Caco-2 (cell line): ENCODE measurements around the gene SORL1-AS1.

Experiments used
- BruUV-seq: library from RNA; stranded (reverse); fragments of 400-500 nt; replicated peaks from 2 replicates; lab custom pipeline; 2021; lab: Mats Ljungman, UMichigan
- CTCF ChIA-PET: fragments of 300-600 bp; sonication (Branson Sonifier 250); formaldehyde crosslinking; loops from one replicate; lab custom pipeline; 2022; ENCODE audit warnings: antibody characterized with exemption; lab: Charles Lee
- POLR2A ChIA-PET: fragments of 300-600 bp; sonication (Branson Sonifier 250); formaldehyde crosslinking; loops from one replicate; lab custom pipeline; 2022; ENCODE audit warnings: antibody characterized with exemption; lab: Charles Lee
- DNase-seq, 2 experiments: peaks; one replicate each; pipeline versions ENCODE4 v3.0.0 to v3.0.0-alpha.2; 2020 to 2022
- H3K27me3 ChIP-seq: replicated peaks from 2 replicates; pipeline ENCODE4 v1.6.0; 2011; ENCODE audit warnings: low read length; ENCODE audit not compliant: control insufficient read depth, insufficient read depth
- H3K36me3 ChIP-seq: 2 replicates; pipeline ENCODE4 v1.5.1; 2011; ENCODE audit warnings: low read length; ENCODE audit not compliant: control insufficient read depth, insufficient read depth
- H3K4me1 ChIP-seq: fragments of 250-450 bp; sonication (Bioruptor Pico); 2 replicates; pipeline ENCODE4 v1.5.1; 2020; ENCODE audit warnings: mild to moderate bottlenecking
- H3K4me3 ChIP-seq: 2 replicates; pipeline ENCODE4 v1.5.1; 2011; ENCODE audit warnings: low read depth, mild to moderate bottlenecking, control low read depth, low read length
- H3K9me3 ChIP-seq: fragments of 250-450 bp; sonication (Bioruptor Pico); 2 replicates; pipeline ENCODE4 v1.5.1; 2020; ENCODE audit warnings: mild to moderate bottlenecking, moderate library complexity
- H3K27ac Mint-ChIP-seq: one replicate; pipeline ENCODE4 v1.8.0; 2022; ENCODE audit warnings: mixed read lengths; ENCODE audit not compliant: unreplicated experiment
- H3K27me3 Mint-ChIP-seq: one replicate; pipeline ENCODE4 v1.8.0; 2022; ENCODE audit warnings: mixed read lengths; ENCODE audit not compliant: insufficient read depth, unreplicated experiment
- H3K36me3 Mint-ChIP-seq: one replicate; pipeline ENCODE4 v1.8.0; 2022; ENCODE audit warnings: mild to moderate bottlenecking, mixed read lengths; ENCODE audit not compliant: insufficient read depth, unreplicated experiment
- H3K4me1 Mint-ChIP-seq: one replicate; pipeline ENCODE4 v1.8.0; 2022; ENCODE audit warnings: low read depth, mixed read lengths; ENCODE audit not compliant: unreplicated experiment
- H3K4me3 Mint-ChIP-seq: one replicate; pipeline ENCODE4 v1.8.0; 2022; ENCODE audit warnings: mild to moderate bottlenecking, moderate library complexity, mixed read lengths; ENCODE audit not compliant: unreplicated experiment
- H3K9me3 Mint-ChIP-seq: one replicate; pipeline ENCODE4 v1.8.0; 2022; ENCODE audit warnings: mixed read lengths; ENCODE audit not compliant: unreplicated experiment
- intact Hi-C: fragments of 100-400 bp; cut with micrococcal nuclease; formaldehyde crosslinking; loops from one replicate; pipeline ENCODE4 v1.10.0; 2022; ENCODE audit not compliant: unreplicated experiment
- TF ChIP-seq, protein P1 (sequence below), 2 experiments: fragments of 200-600 bp in 1 of 2; IDR thresholded peaks; 1 replicate in 1 of 2; 2 replicates in 1 of 2; pipeline versions ENCODE4 v1.5.1 to v1.8.0; 2011 to 2022; ENCODE audit warnings: antibody characterized with exemption in 1 of 2, control low read depth in 1 of 2, inconsistent platforms in 1 of 2, low read depth in 1 of 2, low read length in 1 of 2, mild to moderate bottlenecking in 1 of 2, moderate library complexity in 1 of 2; ENCODE audit not compliant: insufficient read depth in 1 of 2, severe bottlenecking in 1 of 2, unreplicated experiment in 1 of 2

The SORL1-AS1 gene

DNA sequence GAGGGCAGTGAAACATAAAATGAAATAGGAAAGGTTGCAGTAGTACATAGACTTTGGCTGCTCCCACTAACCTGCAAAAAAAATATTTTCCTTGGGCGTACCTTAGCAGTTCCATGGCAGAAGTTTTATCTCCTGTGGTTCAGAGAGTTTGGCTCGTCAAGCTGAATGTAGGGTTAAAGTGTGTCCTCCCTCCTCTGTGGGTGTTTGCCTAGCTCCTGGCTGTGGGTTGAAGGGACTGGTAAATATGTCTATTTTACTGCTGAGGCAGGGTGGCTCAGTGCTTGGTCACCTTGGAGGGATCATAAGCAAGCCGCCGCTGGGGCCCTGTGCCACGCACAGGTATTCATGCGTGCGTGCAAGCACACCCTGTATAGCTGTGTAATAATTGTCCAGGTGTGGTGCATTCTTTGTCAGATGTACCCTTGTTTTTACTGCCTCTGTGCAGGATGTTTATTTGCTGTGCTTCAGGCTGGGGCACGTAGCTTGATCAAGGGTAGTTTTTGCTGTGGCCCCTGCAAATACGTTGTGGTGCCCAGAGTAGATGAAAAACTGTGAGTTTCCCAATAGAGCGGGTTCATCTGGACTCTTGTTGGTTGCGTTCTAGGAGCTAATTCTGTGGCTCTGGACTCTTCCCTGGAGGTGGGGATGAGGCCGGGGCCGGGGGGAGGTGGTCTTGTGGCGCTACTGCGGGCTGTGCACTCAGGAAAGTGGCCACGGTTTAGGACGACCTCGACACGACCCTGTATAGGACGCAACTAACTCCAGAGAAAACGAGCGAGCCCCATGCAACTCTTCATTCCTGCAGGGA lies 1.4 kb downstream of the SORL1-AS1 start:
- BruUV-seq, result no TSS peak
- peak; percentile 66 to 87 for DNase-seq
- ChIA-PET POLR2A (interaction anchor here (0.5 to 1.1 kb wide), 4 partner anchors 15 to 159 kb away, joined by 3 to 6 read pairs (median 4); partner anchors contain the start of gene SC5D), CTCF (interaction anchor here (0.6 to 2.0 kb wide), 7 partner anchors 13 to 140 kb away, joined by 3 to 10 read pairs (median 4); no protein-coding TSS in a partner anchor)
- peaks cover 28% of the 10 kb centered on the region for H3K4me1 Mint-ChIP-seq
- no peaks in the 10 kb centered on the region for H3K9me3 ChIP-seq
- H3K27me3 Mint-ChIP-seq, result no peaks in the 10 kb centered on the region
- no peaks in the 10 kb centered on the region for H3K36me3 ChIP-seq
- no peaks in the 10 kb centered on the region for H3K36me3 Mint-ChIP-seq
- peak overlapping the region; percentile 47 for H3K4me3 ChIP-seq
- TF ChIP-seq, protein P1, sequence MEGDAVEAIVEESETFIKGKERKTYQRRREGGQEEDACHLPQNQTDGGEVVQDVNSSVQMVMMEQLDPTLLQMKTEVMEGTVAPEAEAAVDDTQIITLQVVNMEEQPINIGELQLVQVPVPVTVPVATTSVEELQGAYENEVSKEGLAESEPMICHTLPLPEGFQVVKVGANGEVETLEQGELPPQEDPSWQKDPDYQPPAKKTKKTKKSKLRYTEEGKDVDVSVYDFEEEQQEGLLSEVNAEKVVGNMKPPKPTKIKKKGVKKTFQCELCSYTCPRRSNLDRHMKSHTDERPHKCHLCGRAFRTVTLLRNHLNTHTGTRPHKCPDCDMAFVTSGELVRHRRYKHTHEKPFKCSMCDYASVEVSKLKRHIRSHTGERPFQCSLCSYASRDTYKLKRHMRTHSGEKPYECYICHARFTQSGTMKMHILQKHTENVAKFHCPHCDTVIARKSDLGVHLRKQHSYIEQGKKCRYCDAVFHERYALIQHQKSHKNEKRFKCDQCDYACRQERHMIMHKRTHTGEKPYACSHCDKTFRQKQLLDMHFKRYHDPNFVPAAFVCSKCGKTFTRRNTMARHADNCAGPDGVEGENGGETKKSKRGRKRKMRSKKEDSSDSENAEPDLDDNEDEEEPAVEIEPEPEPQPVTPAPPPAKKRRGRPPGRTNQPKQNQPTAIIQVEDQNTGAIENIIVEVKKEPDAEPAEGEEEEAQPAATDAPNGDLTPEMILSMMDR (IDR thresholded peaks at IDR 0.05; ENCODE audit: insufficient read depth in 1 of 2, low read depth in 1 of 2, low read length in 1 of 2, severe bottlenecking in 1 of 2, unreplicated experiment in 1 of 2), result no peak
- no peaks in the 10 kb centered on the region for H3K9me3 Mint-ChIP-seq
- no peaks in the 10 kb centered on the region for H3K27me3 ChIP-seq
- H3K4me1 ChIP-seq, result peaks cover 30% of the 10 kb centered on the region
- peak overlapping the region; percentile 90 for H3K4me3 Mint-ChIP-seq
- H3K27ac Mint-ChIP-seq, result peak overlapping the region; percentile 54
- intact Hi-C loops, result loop anchor here (1.0 to 5.0 kb wide), 4 partner anchors 81 to 194 kb away; no protein-coding TSS in a partner anchor

DNA sequence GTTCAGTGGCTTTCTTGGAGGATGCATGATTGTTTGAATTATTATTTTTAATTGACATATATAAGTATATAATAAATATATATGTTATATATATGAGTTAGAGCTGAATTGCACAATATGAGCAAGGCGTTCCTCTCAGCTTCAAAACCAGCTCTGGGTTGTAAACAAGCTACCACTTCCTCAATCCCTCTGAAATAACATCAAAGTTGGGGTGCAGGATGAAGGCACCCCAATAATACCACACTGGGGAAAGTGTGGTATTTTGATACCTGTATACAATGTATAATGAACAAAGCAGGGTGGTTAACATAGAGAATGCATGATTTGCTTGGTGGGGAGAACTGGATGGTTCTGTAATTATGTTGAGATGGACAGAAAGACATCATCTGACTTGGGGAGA lies 2.4 kb downstream of the SORL1-AS1 start:
- peak overlapping the region; percentile 47; the same call in 1 of the 2 replicates for H3K4me3 ChIP-seq
- intact Hi-C loops, result loop anchor here (5.0 kb wide), 3 partner anchors 82 to 193 kb away; no protein-coding TSS in a partner anchor
- CTCF ChIA-PET, result interaction anchor here (1.3 to 1.6 kb wide), 2 partner anchors 129 to 141 kb away, joined by 4 to 5 read pairs; no protein-coding TSS in a partner anchor

DNA sequence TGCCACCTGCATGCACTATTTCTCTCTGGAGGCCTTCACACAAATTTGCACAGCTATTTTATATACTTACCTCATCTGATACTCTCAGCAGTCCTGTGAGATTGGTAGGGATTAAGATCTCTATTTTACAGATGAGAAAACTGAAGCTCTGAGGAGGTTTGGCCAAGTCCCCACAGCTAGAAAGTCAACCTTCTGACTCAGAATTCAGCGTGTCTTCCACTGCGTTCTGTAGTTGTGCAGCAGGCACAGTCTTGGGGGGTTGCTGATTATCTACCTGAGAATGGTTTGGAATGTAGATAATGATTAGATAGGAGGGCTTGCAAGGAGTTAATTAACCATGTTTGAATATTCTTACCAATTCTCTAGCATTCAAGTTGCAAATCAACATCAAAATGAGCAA lies 3.1 kb downstream of the SORL1-AS1 start:
- H3K27ac Mint-ChIP-seq, result no peak overlapping the region
- Histone ChIP-seq H3K36me3 (no peaks in the 10 kb centered on the region), H3K4me1 (peaks cover 36% of the 10 kb centered on the region), H3K9me3 (no peaks in the 10 kb centered on the region), H3K4me3 (no peak overlapping the region), H3K27me3 (no peaks in the 10 kb centered on the region)
- peaks cover 33% of the 10 kb centered on the region for H3K4me1 Mint-ChIP-seq
- H3K9me3 Mint-ChIP-seq, result no peaks in the 10 kb centered on the region
- BruUV-seq, result no TSS peak
- no peak overlapping the region for H3K4me3 Mint-ChIP-seq
- intact Hi-C loops, result loop anchor here (5.0 kb wide), 3 partner anchors 83 to 192 kb away; no protein-coding TSS in a partner anchor
- TF ChIP-seq, protein P1 (IDR thresholded peaks at IDR 0.05; ENCODE audit: insufficient read depth in 1 of 2, low read depth in 1 of 2, low read length in 1 of 2, severe bottlenecking in 1 of 2, unreplicated experiment in 1 of 2), result no peak
- no peaks in the 10 kb centered on the region for H3K27me3 Mint-ChIP-seq
- H3K36me3 Mint-ChIP-seq, result no peaks in the 10 kb centered on the region
- CTCF ChIA-PET, result interaction anchor here (1.6 kb wide), 1 partner anchor 142 kb away, joined by 5 read pairs; no protein-coding TSS in a partner anchor
- POLR2A ChIA-PET, result no interaction called here
- DNase-seq, result no peak

More for the DNA sequence above, 2.4 kb downstream of the SORL1-AS1 start:
- no peaks in the 10 kb centered on the region for H3K9me3 ChIP-seq
- H3K27ac Mint-ChIP-seq, result no peak overlapping the region
- DNase-seq, result no peak
- POLR2A ChIA-PET, result interaction anchor here (1.1 kb wide), 1 partner anchor 158 kb away, joined by 6 read pairs; the partner anchor contains the start of gene SC5D
- H3K4me3 Mint-ChIP-seq, result peak overlapping the region; percentile 90
- H3K9me3 Mint-ChIP-seq, result no peaks in the 10 kb centered on the region
- H3K36me3 Mint-ChIP-seq, result no peaks in the 10 kb centered on the region
- no peaks in the 10 kb centered on the region for H3K27me3 Mint-ChIP-seq
- H3K36me3 ChIP-seq, result no peaks in the 10 kb centered on the region
- H3K27me3 ChIP-seq, result no peaks in the 10 kb centered on the region
- H3K4me1 ChIP-seq, result peaks cover 40% of the 10 kb centered on the region
- no TSS peak for BruUV-seq
- TF ChIP-seq, protein P1 (IDR thresholded peaks at IDR 0.05; ENCODE audit: insufficient read depth in 1 of 2, low read depth in 1 of 2, low read length in 1 of 2, severe bottlenecking in 1 of 2, unreplicated experiment in 1 of 2), result no peak
- peaks cover 37% of the 10 kb centered on the region for H3K4me1 Mint-ChIP-seq
